ENCODE measurements around the gene KIF26B. TPM values are rescaled to one million over a fixed set of nuclear protein-coding genes. Genes with fewer than 3 reads are reported as not detected.
A peak's percentile ranks its signal among the peaks of the same experiment; 100 is the strongest.

KIF26B gene
- total and polyA plus RNA-seq, 2 experiments from 2014 or later = 2.5 to 8.0 TPM

GRCh38 chr1:245537992-245538391 lies 383.2 kb downstream of the KIF26B start:
- H3K27ac ChIP-seq = no peak overlapping the region
- DNase-seq = peak; percentile 75
- peaks cover 18% of the 10 kb centered on the region for H3K4me1 ChIP-seq (ENCODE audit: insufficient read depth)
- no peak overlapping the region for H2AFZ ChIP-seq
- no peak overlapping the region for H3K9ac ChIP-seq
- no peaks in the 10 kb centered on the region for H3K79me2 ChIP-seq (ENCODE audit: insufficient read depth)
- H3K4me2 ChIP-seq (ENCODE audit: unreplicated experiment) = peak overlapping the region; percentile 0
- H4K20me1 ChIP-seq (ENCODE audit: insufficient read depth) = no peaks in the 10 kb centered on the region
- in situ Hi-C loops (cut with MboI) = no loop called here
- H3K9me2 ChIP-seq (ENCODE audit: insufficient read depth) = no peaks in the 10 kb centered on the region
- H3F3A ChIP-seq (ENCODE audit: insufficient read depth) = peaks cover 10% of the 10 kb centered on the region; the same call in 1 of the 2 replicates
- WGBS, 2 experiments (ENCODE audit: low coverage in 1 of 2, low lambda C conversion rate in 2 of 2, missing lambda C conversion rate in 2 of 2) = 33 to 46% methylated on average over 3 of the region's 3 CpGs
- no peaks in the 10 kb centered on the region for H3K36me3 ChIP-seq (ENCODE audit: low read depth)
- no peak for TF ChIP-seq EZH2 (IDR thresholded peaks at IDR 0.05; ENCODE audit: insufficient read depth, poor library complexity, severe bottlenecking)
- no peak for TF ChIP-seq EZH2phosphoT487 (IDR thresholded peaks at IDR 0.05; ENCODE audit: insufficient read depth, low read depth)
- no peak overlapping the region for H3K4me3 ChIP-seq
- H3K27me3 ChIP-seq (replicated peaks; ENCODE audit: insufficient read depth) = no peaks in the 10 kb centered on the region
- no peaks in the 10 kb centered on the region for H3K9me3 ChIP-seq (ENCODE audit: low read depth)

GRCh38 chr1:245538671-245539070 lies 383.9 kb downstream of the KIF26B start:
- Histone ChIP-seq H3K4me2 (ENCODE audit: unreplicated experiment) (peak overlapping the region; percentile 9), H3K9me2 (ENCODE audit: insufficient read depth) (no peaks in the 10 kb centered on the region), H3K36me3 (ENCODE audit: low read depth) (no peaks in the 10 kb centered on the region), H3K79me2 (ENCODE audit: insufficient read depth) (no peaks in the 10 kb centered on the region), H3K9ac (no peak overlapping the region), H3F3A (ENCODE audit: insufficient read depth) (peaks cover 10% of the 10 kb centered on the region; the same call in 1 of the 2 replicates), H3K27me3 (replicated peaks; ENCODE audit: insufficient read depth) (no peaks in the 10 kb centered on the region), H2AFZ (no peak overlapping the region), H3K4me3 (no peak overlapping the region), H3K4me1 (ENCODE audit: insufficient read depth) (peaks cover 18% of the 10 kb centered on the region), H3K27ac (no peak overlapping the region), H3K9me3 (ENCODE audit: low read depth) (no peaks in the 10 kb centered on the region), H4K20me1 (ENCODE audit: insufficient read depth) (no peaks in the 10 kb centered on the region)
- peak; percentile 50 for DNase-seq
- WGBS, 2 experiments (ENCODE audit: low coverage in 1 of 2, low lambda C conversion rate in 2 of 2, missing lambda C conversion rate in 2 of 2) = 64 to 67% methylated on average over 3 of the region's 3 CpGs
- in situ Hi-C loops (cut with MboI) = no loop called here
- TF ChIP-seq EZH2phosphoT487 (IDR thresholded peaks at IDR 0.05; ENCODE audit: insufficient read depth, low read depth) (no peak), EZH2 (IDR thresholded peaks at IDR 0.05; ENCODE audit: insufficient read depth, poor library complexity, severe bottlenecking) (no peak)

GRCh38 chr1:245541369-245541768 lies 386.6 kb downstream of the KIF26B start:
- Histone ChIP-seq H3F3A (ENCODE audit: insufficient read depth) (peaks cover 10% of the 10 kb centered on the region; the same call in 1 of the 2 replicates), H3K27me3 (replicated peaks; ENCODE audit: insufficient read depth) (no peaks in the 10 kb centered on the region), H2AFZ (peak overlapping the region; percentile 40; the same call in 1 of the 2 replicates), H3K4me3 (no peak overlapping the region), H3K27ac (peak overlapping the region; percentile 52), H3K36me3 (ENCODE audit: low read depth) (no peaks in the 10 kb centered on the region), H4K20me1 (ENCODE audit: insufficient read depth) (no peaks in the 10 kb centered on the region), H3K79me2 (ENCODE audit: insufficient read depth) (no peaks in the 10 kb centered on the region), H3K9me3 (ENCODE audit: low read depth) (no peaks in the 10 kb centered on the region), H3K4me2 (ENCODE audit: unreplicated experiment) (no peak overlapping the region), H3K9me2 (ENCODE audit: insufficient read depth) (no peaks in the 10 kb centered on the region), H3K9ac (peak overlapping the region; percentile 47), H3K4me1 (ENCODE audit: insufficient read depth) (peaks cover 18% of the 10 kb centered on the region)
- TF ChIP-seq EZH2phosphoT487 (IDR thresholded peaks at IDR 0.05; ENCODE audit: insufficient read depth, low read depth) (no peak), EZH2 (IDR thresholded peaks at IDR 0.05; ENCODE audit: insufficient read depth, poor library complexity, severe bottlenecking) (no peak)
- DNase-seq = peak; percentile 74
- 61 to 71% methylated on average over 14 of the region's 14 CpGs for WGBS, 2 experiments (ENCODE audit: low coverage in 1 of 2, low lambda C conversion rate in 2 of 2, missing lambda C conversion rate in 2 of 2)
- in situ Hi-C loops (cut with MboI) = no loop called here

GRCh38 chr1:245542365-245542764 lies 387.6 kb downstream of the KIF26B start:
- no peak overlapping the region for H3K4me3 ChIP-seq
- peaks cover 18% of the 10 kb centered on the region for H3K4me1 ChIP-seq (ENCODE audit: insufficient read depth)
- no peaks in the 10 kb centered on the region for H4K20me1 ChIP-seq (ENCODE audit: insufficient read depth)
- no peaks in the 10 kb centered on the region for H3K27me3 ChIP-seq (replicated peaks; ENCODE audit: insufficient read depth)
- H3K9me2 ChIP-seq (ENCODE audit: insufficient read depth) = no peaks in the 10 kb centered on the region
- no peak overlapping the region for H2AFZ ChIP-seq
- no peak overlapping the region for H3K9ac ChIP-seq
- no peak overlapping the region for H3K4me2 ChIP-seq (ENCODE audit: unreplicated experiment)
- no peaks in the 10 kb centered on the region for H3K36me3 ChIP-seq (ENCODE audit: low read depth)
- no peak for DNase-seq
- no peaks in the 10 kb centered on the region for H3K79me2 ChIP-seq (ENCODE audit: insufficient read depth)
- H3K27ac ChIP-seq = no peak overlapping the region
- TF ChIP-seq EZH2phosphoT487 (IDR thresholded peaks at IDR 0.05; ENCODE audit: insufficient read depth, low read depth) = no peak
- no peak for TF ChIP-seq EZH2 (IDR thresholded peaks at IDR 0.05; ENCODE audit: insufficient read depth, poor library complexity, severe bottlenecking)
- 80 to 82% methylated on average over 6 of the region's 6 CpGs for WGBS, 2 experiments (ENCODE audit: low coverage in 1 of 2, low lambda C conversion rate in 2 of 2, missing lambda C conversion rate in 2 of 2)
- in situ Hi-C loops (cut with MboI) = no loop called here
- H3K9me3 ChIP-seq (ENCODE audit: low read depth) = no peaks in the 10 kb centered on the region
- peaks cover 10% of the 10 kb centered on the region; the same call in 1 of the 2 replicates for H3F3A ChIP-seq (ENCODE audit: insufficient read depth)

Measured in GM23248 (cell line).